Glutamatergic neuron (in vitro differentiated cells): ENCODE measurements around the gene ZNF138. TPM values are rescaled to one million over a fixed set of nuclear protein-coding genes. Genes with fewer than 3 reads are reported as not detected.

Experiments
- DNase-seq: peaks from one replicate; pipeline ENCODE4 v3.0.0; 2022
- H3K27ac Mint-ChIP-seq: one replicate; pipeline ENCODE4 v1.8.0; 2020; ENCODE audit warnings: mild to moderate bottlenecking, mixed read lengths, inconsistent platforms; ENCODE audit not compliant: unreplicated experiment
- H3K27me3 Mint-ChIP-seq: one replicate; pipeline ENCODE4 v1.8.0; 2020; ENCODE audit warnings: mild to moderate bottlenecking, moderate library complexity, mixed read lengths, inconsistent platforms; ENCODE audit not compliant: unreplicated experiment
- H3K36me3 Mint-ChIP-seq: one replicate; pipeline ENCODE4 v1.8.0; 2020; ENCODE audit warnings: mild to moderate bottlenecking, mixed read lengths, inconsistent platforms; ENCODE audit not compliant: unreplicated experiment
- H3K4me1 Mint-ChIP-seq: one replicate; pipeline ENCODE4 v1.8.0; 2020; ENCODE audit warnings: mild to moderate bottlenecking, low read depth, mixed read lengths, inconsistent platforms; ENCODE audit not compliant: unreplicated experiment
- H3K4me3 Mint-ChIP-seq: one replicate; pipeline ENCODE4 v1.8.0; 2020; ENCODE audit warnings: mild to moderate bottlenecking, mixed read lengths, inconsistent platforms; ENCODE audit not compliant: unreplicated experiment
- H3K9me3 Mint-ChIP-seq: one replicate; pipeline ENCODE4 v1.8.0; 2020; ENCODE audit warnings: mild to moderate bottlenecking, moderate library complexity, mixed read lengths, inconsistent platforms; ENCODE audit not compliant: unreplicated experiment
- CTCF ChIP-seq: fragments of 200-600 bp; sonication (generic); IDR thresholded peaks from one replicate; pipeline ENCODE4 v1.5.0; 2021; ENCODE audit not compliant: partially characterized antibody, unreplicated experiment
- total RNA-seq: library from RNA; stranded (reverse); fragmentation: NEBNext Ultra II Directional; extraction: Animal tissue kit (Norgen Biotek cat#: 25700); gene quantifications from one replicate; pipeline ENCODE4 v1.2.1, GENCODE V29; 2021; ENCODE audit not compliant: unreplicated experiment

Gene ZNF138
- total RNA-seq, 1 donor from 2014 or later: 31.7 TPM

DNA sequence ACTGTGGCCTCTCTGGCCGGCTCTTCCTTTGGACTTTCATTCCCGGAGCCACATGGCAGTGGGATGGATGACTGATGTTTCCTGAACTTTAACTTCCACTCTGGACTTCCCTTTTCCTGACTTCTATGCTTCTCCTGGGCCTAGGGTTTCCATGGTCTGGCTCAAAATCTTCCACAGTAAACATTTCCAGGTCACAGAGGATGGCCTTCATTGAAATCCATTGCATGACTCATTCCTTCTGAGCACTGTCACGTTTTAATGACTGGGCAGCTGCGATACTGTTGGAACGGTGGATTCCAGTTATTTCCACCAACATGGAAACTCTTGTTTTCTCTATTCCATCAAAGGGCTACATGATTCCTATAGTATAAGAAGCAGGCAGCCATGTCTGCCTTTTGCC lies 84.5 kb downstream of the ZNF138 start:
- H3K36me3 Mint-ChIP-seq: peaks cover 18% of the 10 kb centered on the region
- no peak for DNase-seq
- no peak overlapping the region for H3K4me3 Mint-ChIP-seq
- H3K27me3 Mint-ChIP-seq: peaks cover 19% of the 10 kb centered on the region
- H3K9me3 Mint-ChIP-seq: peaks cover 44% of the 10 kb centered on the region
- no peaks in the 10 kb centered on the region for H3K4me1 Mint-ChIP-seq
- H3K27ac Mint-ChIP-seq: no peak overlapping the region
- TF ChIP-seq CTCF: no peak

GRCh38 chr7:64879086-64879730 lies 85.0 kb downstream of the ZNF138 start:
- H3K4me3 Mint-ChIP-seq: no peak overlapping the region
- H3K36me3 Mint-ChIP-seq: peaks cover 23% of the 10 kb centered on the region
- no peak overlapping the region for H3K27ac Mint-ChIP-seq
- no peak for DNase-seq
- H3K9me3 Mint-ChIP-seq: peaks cover 44% of the 10 kb centered on the region
- peaks cover 21% of the 10 kb centered on the region for H3K27me3 Mint-ChIP-seq
- no peaks in the 10 kb centered on the region for H3K4me1 Mint-ChIP-seq
- TF ChIP-seq CTCF: no peak

DNA sequence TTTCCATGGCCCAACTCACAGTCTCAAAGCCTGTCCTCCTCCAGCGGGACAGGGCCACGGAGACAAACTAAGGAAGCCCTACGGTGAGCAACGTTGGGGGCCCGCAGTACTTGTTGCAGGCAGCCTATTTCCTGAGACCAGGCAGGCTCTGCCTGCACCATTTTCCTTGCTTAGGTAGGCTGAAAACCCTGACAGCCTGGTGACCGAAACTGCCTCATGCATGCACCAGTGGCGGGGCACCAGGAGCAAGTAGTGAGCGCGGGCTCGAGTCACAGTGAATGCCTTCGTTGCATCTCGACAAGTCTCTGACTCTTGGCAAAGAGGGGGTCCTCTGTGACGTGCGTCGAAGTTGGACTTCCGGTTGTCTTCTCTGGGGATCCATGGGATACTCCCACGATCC lies 85.6 kb downstream of the ZNF138 start:
- Mint-ChIP-seq H3K27ac (no peak overlapping the region), H3K36me3 (peaks cover 27% of the 10 kb centered on the region), H3K4me1 (no peaks in the 10 kb centered on the region), H3K4me3 (no peak overlapping the region), H3K9me3 (peaks cover 44% of the 10 kb centered on the region), H3K27me3 (peaks cover 23% of the 10 kb centered on the region)
- DNase-seq: no peak
- TF ChIP-seq CTCF: no peak

- no peak for DNase-seq
- H3K27me3 Mint-ChIP-seq: peaks cover 23% of the 10 kb centered on the region
- no peak overlapping the region for H3K4me3 Mint-ChIP-seq
- no peak for TF ChIP-seq CTCF
- no peak overlapping the region for H3K27ac Mint-ChIP-seq
- H3K36me3 Mint-ChIP-seq: peaks cover 27% of the 10 kb centered on the region
- no peaks in the 10 kb centered on the region for H3K4me1 Mint-ChIP-seq
- peaks cover 48% of the 10 kb centered on the region for H3K9me3 Mint-ChIP-seq
Measured at GRCh38 chr7:64880322-64881297, 86.4 kb downstream of the ZNF138 start.
